Activated effector memory CD4-positive, alpha-beta T cell treated with anti-CD3 and anti-CD28 coated beads, Interleukin-2, amount 50 U/mL, for 16 hours (primary cell): ENCODE data around the gene CRYBG2.

Experiments used
- DNase-seq: peaks from one replicate; pipeline ENCODE4 v3.0.0-alpha.2; 2020

CRYBG2 gene

DNA sequence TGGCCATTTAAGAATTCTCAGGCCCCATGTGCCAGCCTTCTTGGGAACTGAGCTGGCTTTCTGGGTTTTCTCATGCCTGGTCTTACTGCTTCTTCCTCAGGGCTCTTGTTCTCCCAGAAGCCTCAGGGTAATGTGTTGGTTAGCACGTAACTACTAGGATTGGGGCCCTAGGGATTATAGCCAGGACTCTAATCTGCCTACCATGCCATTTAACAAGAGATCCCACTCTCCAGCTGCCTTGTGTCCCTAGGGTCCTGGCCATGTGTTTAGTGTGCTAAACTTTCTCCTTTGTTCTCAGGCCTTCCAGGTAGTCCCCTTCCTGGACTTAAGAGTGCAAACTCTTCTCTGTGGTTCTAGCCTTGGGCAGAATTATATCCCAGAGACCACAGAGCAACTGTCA is 76.2 kb downstream of the CRYBG2 start:
- no peak for DNase-seq

DNA sequence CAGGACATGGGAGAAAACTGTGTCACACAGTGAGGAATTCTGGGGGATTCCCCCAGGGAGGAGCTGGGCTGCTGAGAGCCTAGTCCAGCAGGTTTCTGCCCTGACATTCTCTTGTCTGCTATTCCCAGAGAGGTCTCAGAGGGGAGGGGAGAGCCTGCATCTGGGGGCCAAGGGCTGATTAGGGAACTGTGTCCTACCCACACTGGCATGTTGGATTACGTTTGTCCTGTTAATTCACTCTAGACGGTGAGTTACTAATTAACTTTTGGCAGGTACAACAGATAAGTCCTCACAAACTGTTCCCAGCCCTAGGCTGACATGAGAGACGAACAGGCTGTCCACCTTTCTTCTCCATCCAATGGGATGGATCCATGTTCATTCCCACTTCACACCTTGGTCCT is 76.7 kb downstream of the CRYBG2 start:
- DNase-seq = no peak

DNA sequence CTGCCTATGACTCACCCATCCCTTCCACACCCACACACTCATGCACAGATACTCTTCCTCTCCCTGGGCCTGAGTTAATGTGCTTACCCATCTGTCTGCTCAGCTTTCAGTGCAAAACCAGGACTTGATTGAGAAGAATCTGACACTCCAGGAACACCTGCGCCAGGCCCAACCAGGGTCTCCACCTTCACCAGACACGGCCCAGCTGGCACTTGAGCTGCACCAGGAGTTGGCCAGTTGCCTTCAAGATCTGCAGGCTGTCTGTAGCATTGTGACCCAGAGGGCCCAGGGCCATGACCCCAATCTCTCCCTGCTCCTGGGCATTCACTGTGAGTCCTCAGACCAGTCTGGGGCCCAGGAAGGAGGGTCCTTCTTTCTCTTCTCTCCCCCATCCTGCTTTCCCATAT is 77.5 kb downstream of the CRYBG2 start:
- DNase-seq = no peak

DNA sequence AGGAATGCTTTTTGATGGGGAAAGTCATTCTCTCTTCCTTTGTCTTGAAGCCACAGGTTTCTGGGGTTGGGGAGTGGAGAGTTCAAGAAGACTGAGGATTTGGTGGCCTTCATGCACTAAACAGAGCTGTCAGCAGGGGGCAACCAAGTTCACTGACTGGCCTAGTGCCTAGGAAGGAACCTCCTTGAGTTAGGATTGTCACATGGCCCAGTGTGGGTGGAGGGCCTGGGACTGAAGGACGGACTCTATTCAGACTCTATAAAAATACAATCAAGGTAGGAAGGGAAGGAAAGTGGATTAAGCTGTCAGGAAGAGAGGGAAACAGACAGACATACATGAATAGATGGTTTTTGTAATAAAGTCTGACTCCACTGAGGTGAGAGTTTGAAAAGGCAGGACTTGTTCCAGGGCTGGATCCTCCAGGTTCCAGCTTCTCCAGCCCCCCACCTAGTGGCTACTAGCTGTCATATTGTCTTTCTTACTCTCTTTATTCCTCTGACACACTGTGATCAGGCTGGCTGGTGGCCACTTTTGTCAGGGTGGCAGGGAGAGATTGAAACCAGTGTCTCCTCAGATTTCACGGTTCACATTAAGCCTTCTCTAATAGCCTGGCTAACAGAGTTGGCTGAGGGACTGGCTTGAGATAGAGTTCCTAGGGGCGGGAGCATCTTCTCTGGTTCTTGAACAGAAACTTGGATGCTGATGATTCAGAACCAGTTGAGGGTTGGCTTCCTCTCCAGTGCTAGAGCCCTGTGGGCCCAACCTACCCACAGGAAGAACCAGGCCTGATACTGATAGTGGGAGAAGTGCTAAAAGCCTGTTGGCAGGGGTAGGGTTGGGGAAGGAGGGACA is 78.1 kb downstream of the CRYBG2 start:
- DNase-seq = peak; percentile 90

DNA sequence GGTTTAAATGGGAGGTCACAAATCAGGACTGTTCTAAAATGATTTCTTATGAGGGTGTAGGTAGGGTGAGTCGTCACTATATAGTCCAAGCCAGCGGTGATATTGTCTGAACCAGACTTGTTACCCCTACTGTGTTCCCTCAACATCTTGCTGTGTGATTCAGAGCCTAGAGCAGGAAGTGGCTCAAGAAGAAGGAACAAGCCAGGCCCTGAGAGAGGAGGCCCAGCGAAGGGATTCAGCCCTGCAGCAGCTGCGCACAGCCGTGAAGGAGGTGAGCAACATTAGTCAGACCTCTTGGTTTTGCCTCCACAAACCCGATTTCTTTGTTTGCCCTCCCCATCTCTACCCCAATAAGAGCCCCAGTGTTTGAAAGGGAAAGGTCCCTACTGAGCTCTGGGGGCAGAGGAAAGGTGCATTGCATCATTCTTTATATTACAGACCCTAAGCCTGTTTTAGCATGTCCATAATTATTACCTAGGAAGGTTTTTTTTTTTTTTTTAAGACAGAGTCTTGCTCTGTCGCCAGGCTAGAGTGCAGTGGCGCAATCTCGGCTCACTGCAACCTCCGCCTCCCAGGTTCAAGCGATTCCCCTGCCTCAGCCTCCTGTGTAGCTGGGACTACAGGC is 79.0 kb downstream of the CRYBG2 start:
- DNase-seq = no peak
